ENCODE data around the gene SOX14. TPM values are rescaled to one million over a fixed set of nuclear protein-coding genes. Genes with fewer than 3 reads are reported as not detected.

Gene SOX14
- polyA plus RNA-seq, 1 experiment: not detected

DNA sequence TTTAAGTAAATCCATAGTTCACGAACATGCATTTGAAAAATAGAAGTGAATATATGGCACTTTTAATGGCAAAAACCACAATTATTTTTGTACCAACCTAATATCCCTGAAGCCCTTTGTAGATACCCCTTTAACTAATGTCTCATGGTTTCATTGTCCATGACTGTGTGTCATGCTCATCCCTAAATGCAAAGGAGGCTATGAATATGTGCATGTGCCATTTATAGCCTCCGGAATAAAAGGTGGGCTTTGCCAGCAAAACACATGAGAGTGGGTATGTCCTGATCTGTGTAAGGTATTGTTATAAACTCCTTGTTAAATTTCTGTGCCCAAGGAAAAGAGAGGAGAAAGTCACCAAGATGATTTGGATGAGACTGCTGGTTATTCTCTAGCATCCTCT, 20.5 kb upstream of the SOX14 start:
- no peaks in the 10 kb centered on the region for H3K27me3 ChIP-seq (ENCODE audit: control insufficient read depth, insufficient read depth, low read length)
- DNase-seq (ENCODE audit: low read depth): no peak
- no peaks in the 10 kb centered on the region for H3K36me3 ChIP-seq (ENCODE audit: control insufficient read depth, insufficient read depth, low read length)
- ChIA-PET POLR2A (no interaction called here), CTCF (no interaction called here)
- no peak overlapping the region for H3K4me3 ChIP-seq (ENCODE audit: low read depth, low read length)
- TF ChIP-seq, protein P1, sequence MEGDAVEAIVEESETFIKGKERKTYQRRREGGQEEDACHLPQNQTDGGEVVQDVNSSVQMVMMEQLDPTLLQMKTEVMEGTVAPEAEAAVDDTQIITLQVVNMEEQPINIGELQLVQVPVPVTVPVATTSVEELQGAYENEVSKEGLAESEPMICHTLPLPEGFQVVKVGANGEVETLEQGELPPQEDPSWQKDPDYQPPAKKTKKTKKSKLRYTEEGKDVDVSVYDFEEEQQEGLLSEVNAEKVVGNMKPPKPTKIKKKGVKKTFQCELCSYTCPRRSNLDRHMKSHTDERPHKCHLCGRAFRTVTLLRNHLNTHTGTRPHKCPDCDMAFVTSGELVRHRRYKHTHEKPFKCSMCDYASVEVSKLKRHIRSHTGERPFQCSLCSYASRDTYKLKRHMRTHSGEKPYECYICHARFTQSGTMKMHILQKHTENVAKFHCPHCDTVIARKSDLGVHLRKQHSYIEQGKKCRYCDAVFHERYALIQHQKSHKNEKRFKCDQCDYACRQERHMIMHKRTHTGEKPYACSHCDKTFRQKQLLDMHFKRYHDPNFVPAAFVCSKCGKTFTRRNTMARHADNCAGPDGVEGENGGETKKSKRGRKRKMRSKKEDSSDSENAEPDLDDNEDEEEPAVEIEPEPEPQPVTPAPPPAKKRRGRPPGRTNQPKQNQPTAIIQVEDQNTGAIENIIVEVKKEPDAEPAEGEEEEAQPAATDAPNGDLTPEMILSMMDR (IDR thresholded peaks at IDR 0.05; ENCODE audit: insufficient read depth, low read depth, low read length): no peak

DNA sequence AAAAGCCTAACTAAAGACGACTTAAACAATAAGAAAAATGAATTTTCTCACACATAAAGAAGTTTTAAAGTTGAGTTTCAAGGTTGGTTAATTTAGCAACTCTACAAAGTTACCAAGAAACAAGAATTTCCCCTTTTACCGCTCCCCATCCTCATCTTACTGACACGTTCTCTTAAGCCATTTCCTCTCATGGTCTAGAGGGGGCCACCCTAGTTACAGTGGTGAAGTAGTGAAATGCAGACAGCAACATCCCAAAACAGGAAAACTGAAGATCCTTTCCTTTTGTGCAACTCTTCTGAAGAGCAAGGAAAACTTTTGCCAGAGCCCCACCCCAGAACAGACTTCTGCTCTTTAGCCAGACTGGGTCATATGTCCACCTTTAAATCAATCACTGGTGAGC, 17.3 kb upstream of the SOX14 start:
- Histone ChIP-seq H3K27me3 (ENCODE audit: control insufficient read depth, insufficient read depth, low read length) (no peaks in the 10 kb centered on the region), H3K36me3 (ENCODE audit: control insufficient read depth, insufficient read depth, low read length) (no peaks in the 10 kb centered on the region), H3K4me3 (ENCODE audit: low read depth, low read length) (no peak overlapping the region)
- CTCF ChIA-PET: no interaction called here
- POLR2A ChIA-PET: no interaction called here
- TF ChIP-seq, protein P1 (IDR thresholded peaks at IDR 0.05; ENCODE audit: insufficient read depth, low read depth, low read length): no peak
- DNase-seq (ENCODE audit: low read depth): no peak

DNA sequence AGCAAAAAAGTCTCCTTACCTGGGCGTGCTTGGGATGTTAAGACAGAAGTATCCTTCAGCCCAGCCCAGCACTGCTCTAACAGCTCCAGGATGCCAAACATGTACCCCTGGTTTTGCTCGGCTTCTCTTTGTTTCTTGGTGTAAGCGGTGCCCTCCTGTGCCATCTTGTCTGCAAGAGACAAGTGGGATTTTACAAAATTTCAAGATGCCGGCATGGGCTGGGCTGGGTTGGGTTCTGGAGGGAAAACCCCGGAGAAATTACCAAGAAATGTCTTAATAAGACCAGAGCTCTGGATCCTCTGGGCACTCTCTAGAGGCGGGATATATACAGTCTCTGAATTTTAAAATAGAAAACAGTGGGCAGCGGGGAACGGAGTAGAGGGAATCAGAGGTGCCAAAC, 4.6 kb upstream of the SOX14 start:
- Histone ChIP-seq H3K36me3 (ENCODE audit: control insufficient read depth, insufficient read depth, low read length) (no peaks in the 10 kb centered on the region), H3K4me3 (ENCODE audit: low read depth, low read length) (no peak overlapping the region), H3K27me3 (ENCODE audit: control insufficient read depth, insufficient read depth, low read length) (peaks cover 38% of the 10 kb centered on the region)
- POLR2A ChIA-PET: no interaction called here
- TF ChIP-seq, protein P1 (IDR thresholded peaks at IDR 0.05; ENCODE audit: insufficient read depth, low read depth, low read length): no peak
- CTCF ChIA-PET: no interaction called here
- DNase-seq (ENCODE audit: low read depth): no peak

DNA sequence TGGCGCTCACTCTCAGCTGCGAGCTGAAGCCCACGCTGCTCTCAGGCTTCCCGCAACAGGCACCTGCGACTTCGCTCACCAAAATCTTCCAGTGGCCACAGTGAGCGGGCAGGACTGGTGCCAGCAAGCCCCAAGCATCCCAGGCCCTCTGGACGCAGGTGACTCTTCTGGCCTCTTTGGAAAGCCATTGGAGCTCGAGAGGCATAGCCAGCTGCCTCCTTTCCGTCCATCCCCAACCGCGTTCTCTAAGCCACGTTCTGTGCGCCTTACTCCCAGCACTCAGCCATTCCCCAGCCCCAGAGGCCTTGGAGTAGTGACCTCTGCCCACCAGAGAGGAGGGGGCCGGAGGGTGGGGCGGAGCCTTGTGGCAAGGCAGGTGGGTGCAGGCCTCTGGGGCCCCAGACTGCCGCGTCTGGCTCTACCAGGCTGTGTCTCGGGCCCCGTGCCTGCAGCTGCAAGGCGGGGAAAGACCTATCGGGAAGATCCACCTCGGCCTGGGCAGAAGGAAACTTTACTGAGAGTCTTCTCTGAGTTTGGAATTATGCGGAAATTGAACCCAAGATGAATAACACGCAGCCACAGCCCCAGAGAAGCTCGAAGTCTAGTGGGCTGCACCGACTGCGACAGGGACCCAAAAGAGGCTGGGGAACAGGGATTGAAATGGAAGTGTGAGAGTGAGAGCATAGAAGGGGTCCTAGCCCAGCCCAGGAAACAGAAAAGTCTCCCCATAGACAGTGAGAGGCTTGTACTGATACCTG, 3.6 kb upstream of the SOX14 start:
- no peak for DNase-seq (ENCODE audit: low read depth)
- TF ChIP-seq, protein P1 (IDR thresholded peaks at IDR 0.05; ENCODE audit: insufficient read depth, low read depth, low read length): no peak
- no peak overlapping the region for H3K4me3 ChIP-seq (ENCODE audit: low read depth, low read length)
- CTCF ChIA-PET: no interaction called here
- POLR2A ChIA-PET: no interaction called here
- H3K27me3 ChIP-seq (ENCODE audit: control insufficient read depth, insufficient read depth, low read length): peaks cover 47% of the 10 kb centered on the region
- H3K36me3 ChIP-seq (ENCODE audit: control insufficient read depth, insufficient read depth, low read length): no peaks in the 10 kb centered on the region

DNA sequence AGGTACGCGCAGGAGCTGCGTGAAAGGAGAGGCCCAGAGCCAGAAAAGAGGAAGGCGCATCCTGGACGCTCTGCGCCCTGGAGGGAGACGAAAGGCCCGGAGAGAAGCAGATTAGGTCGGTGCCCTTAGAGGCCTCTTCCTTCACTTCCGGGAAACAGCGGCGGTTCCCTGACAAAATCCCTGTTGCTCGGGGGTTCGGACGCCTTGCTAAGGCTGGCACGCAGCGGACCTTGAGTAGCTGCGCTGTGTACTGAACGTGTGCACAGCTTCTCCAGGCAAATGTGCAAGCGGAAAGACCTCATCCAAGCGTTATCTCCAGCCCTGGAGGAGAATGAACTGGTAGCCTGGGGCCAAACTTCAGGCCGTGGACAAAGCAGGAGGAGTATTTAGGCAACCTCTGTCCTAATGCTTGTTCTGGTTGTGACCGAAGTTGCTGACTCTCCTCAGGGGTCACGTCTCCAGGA, 3.0 kb upstream of the SOX14 start:
- H3K27me3 ChIP-seq (ENCODE audit: control insufficient read depth, insufficient read depth, low read length): peaks cover 50% of the 10 kb centered on the region
- no peaks in the 10 kb centered on the region for H3K36me3 ChIP-seq (ENCODE audit: control insufficient read depth, insufficient read depth, low read length)
- H3K4me3 ChIP-seq (ENCODE audit: low read depth, low read length): no peak overlapping the region
- TF ChIP-seq, protein P1 (IDR thresholded peaks at IDR 0.05; ENCODE audit: insufficient read depth, low read depth, low read length): no peak
- no peak for DNase-seq (ENCODE audit: low read depth)
- CTCF ChIA-PET: no interaction called here
- POLR2A ChIA-PET: no interaction called here
